K562 (cell line): ENCODE results near the gene GAB1. TPM values are rescaled to one million over a fixed set of nuclear protein-coding genes. Genes with fewer than 3 reads are reported as not detected.
A peak's percentile ranks its signal among the peaks of the same experiment; 100 is the strongest.

Experiments
- ATAC-seq: fragments of 200-7000 bp; cut with Tn5 transposase; 3 replicates; pipeline ENCODE4 v1.9.1; 2020; ENCODE audit warnings: moderate library complexity
- BruUV-seq: library from RNA; stranded (reverse); fragments of 400-500 nt; replicated peaks from 2 replicates; lab custom pipeline; 2021; lab: Mats Ljungman, UMichigan
- CTCF ChIA-PET: fragments of 300-600 bp; formaldehyde crosslinking; extraction: SDS; loops from one replicate; lab custom pipeline; 2021; ENCODE audit warnings: low intra/inter-chr PET ratio; lab: Yijun Ruan, JAX
- POLR2A ChIA-PET: fragments of 300-600, 350-650 bp; sonication (Branson Sonifier 250); formaldehyde crosslinking; extraction: SDS; loops from one replicate; lab custom pipeline; 2021; ENCODE audit warnings: antibody characterized with exemption, inconsistent platforms; lab: Yijun Ruan, JAX
- DNase-seq, 4 experiments: peaks; one replicate each; pipeline versions ENCODE4 v3.0.0 to v3.0.0-alpha.2; 2011 to 2018; ENCODE audit warnings: low spot score in 3 of 4, mixed read lengths in 3 of 4; ENCODE audit errors: extremely low read depth in 1 of 4
- FAIRE-seq: peaks from 2 replicates; lab custom pipeline; 2011; peaks lifted over from hg19 to GRCh38; lab: Jason Lieb, UNC
- H2AFZ ChIP-seq: 2 replicates; pipeline ENCODE4 v1.6.0; 2011; ENCODE audit warnings: low read depth, low read length, control low read depth, inconsistent platforms
- H3K27ac ChIP-seq: fragments of 200-600 bp; 3 replicates; pipeline ENCODE4 v1.8.0; 2011; ENCODE audit warnings: low read depth, mild to moderate bottlenecking, control low read depth, inconsistent platforms, low read length, moderate library complexity, mixed read lengths; ENCODE audit errors: extremely low read depth
- H3K27me3 ChIP-seq, 2 experiments: fragments of 300-600 bp in 1 of 2; 2 replicates in 1 of 2; 3 replicates in 1 of 2; pipeline versions ENCODE4 v1.6.0 to v1.8.0; 2011; ENCODE audit warnings: inconsistent platforms in 2 of 2, low read length in 2 of 2, mild to moderate bottlenecking in 1 of 2, mixed read lengths in 1 of 2, moderate library complexity in 1 of 2; ENCODE audit not compliant: control insufficient read depth in 2 of 2, insufficient read depth in 2 of 2
- H3K36me3 ChIP-seq: fragments of 300-600 bp; 3 replicates; pipeline ENCODE4 v1.8.0; 2011; ENCODE audit warnings: mild to moderate bottlenecking, low read length, inconsistent platforms; ENCODE audit not compliant: control insufficient read depth, insufficient read depth
- H3K4me1 ChIP-seq, 2 experiments: fragments of 200-600 bp in 1 of 2; replicated peaks in 1 of 2; 2 replicates in 1 of 2; 3 replicates in 1 of 2; pipeline versions ENCODE4 v1.5.1 to v1.8.0; 2011; ENCODE audit warnings: inconsistent platforms in 2 of 2, low read length in 2 of 2, mild to moderate bottlenecking in 1 of 2, mixed read lengths in 1 of 2, moderate library complexity in 1 of 2; ENCODE audit not compliant: control insufficient read depth in 2 of 2, insufficient read depth in 2 of 2
- H3K4me2 ChIP-seq: 2 replicates; pipeline ENCODE4 v1.6.1; 2011; ENCODE audit warnings: low read length, control low read depth, inconsistent platforms, mixed read lengths; ENCODE audit not compliant: insufficient read depth
- H3K4me3 ChIP-seq: fragments of 200-600 bp; sonication (generic), shearing (Covaris generic); 2 replicates; pipeline ENCODE4 v1.5.1; 2016; ENCODE audit warnings: control low read depth, inconsistent platforms
- H3K79me2 ChIP-seq: fragments of 200-600 bp; 3 replicates; pipeline ENCODE4 v1.8.0; 2011; ENCODE audit warnings: low read length, inconsistent platforms; ENCODE audit not compliant: control insufficient read depth, insufficient read depth
- H3K9ac ChIP-seq, 2 experiments: 2 replicates each; pipeline versions ENCODE4 v1.6.0 to v1.6.1; 2011; ENCODE audit warnings: low read depth in 2 of 2, low read length in 2 of 2, control low read depth in 1 of 2, inconsistent platforms in 1 of 2, mild to moderate bottlenecking in 1 of 2, mixed read lengths in 1 of 2; ENCODE audit not compliant: insufficient read depth in 1 of 2
- H3K9me1 ChIP-seq: one replicate; pipeline ENCODE4 v1.6.0; 2011; ENCODE audit warnings: inconsistent platforms, mild to moderate bottlenecking, low read length, moderate library complexity; ENCODE audit not compliant: control insufficient read depth, insufficient read depth
- H3K9me3 ChIP-seq: replicated peaks from 2 replicates; pipeline ENCODE4 v1.5.1; 2011; ENCODE audit warnings: low read depth, low read length, inconsistent platforms; ENCODE audit not compliant: control insufficient read depth, insufficient read depth
- H4K20me1 ChIP-seq: replicated peaks from 2 replicates; pipeline ENCODE4 v1.6.1; 2011; ENCODE audit warnings: low read length, inconsistent platforms, mixed read lengths; ENCODE audit not compliant: control insufficient read depth, insufficient read depth
- GTF2E2 ChIP-seq: fragments of 200-800 bp; sonication (Bioruptor generic); IDR thresholded peaks from 2 replicates; pipeline ENCODE4 v1.6.1; 2016; ENCODE audit warnings: missing genetic modification characterization, missing compliant biosample characterization
- GTF2F1 ChIP-seq: IDR thresholded peaks from 2 replicates; pipeline ENCODE4 v1.6.1; 2011; ENCODE audit warnings: low read depth, low read length, improper control_type of control experiment
- MAX ChIP-seq: sonication (generic); formaldehyde crosslinking; IDR thresholded peaks from 2 replicates; pipeline ENCODE4 v1.9.0; 2022; ENCODE audit warnings: mild to moderate bottlenecking, missing genetic modification reagents
- PHF21A ChIP-seq: fragments of 450-650 bp; IDR thresholded peaks from 2 replicates; pipeline ENCODE4 v1.6.1; 2017; ENCODE audit warnings: low read depth, borderline replicate concordance
- ZKSCAN8 ChIP-seq: fragments of 200-800 bp; sonication (Bioruptor generic); IDR thresholded peaks from 2 replicates; pipeline ENCODE4 v1.6.1; 2016; ENCODE audit warnings: missing genetic modification characterization, missing compliant biosample characterization
- ZNF395 ChIP-seq: fragments of 200-800 bp; sonication (Bioruptor generic); IDR thresholded peaks from 2 replicates; pipeline ENCODE4 v1.6.1; 2017; ENCODE audit warnings: missing genetic modification characterization, missing compliant biosample characterization
- ZNF766 ChIP-seq: fragments of 200-800 bp; sonication (Bioruptor generic); conservative IDR thresholded peaks from 2 replicates; pipeline ENCODE4 v1.6.1; 2016; ENCODE audit warnings: missing genetic modification characterization, missing compliant biosample characterization
- WGBS: fragments of 100-300 bp; shearing (Covaris generic); methylation state at CpG from one replicate; pipeline ENCODE4 v1.1.6; 2016; ENCODE audit warnings: low coverage, mixed read lengths; ENCODE audit not compliant: insufficient coverage; ENCODE audit errors: missing lambda C conversion rate; 5-methylcytosine and 5-hydroxymethylcytosine counted together
- in situ Hi-C: fragments of 300-500 bp; cut with MboI; formaldehyde crosslinking; loops from 4 replicates; pipeline ENCODE4 v1.15.0; 2018; ENCODE audit warnings: inconsistent platforms, mixed read lengths
- intact Hi-C: fragments of 100-400 bp; cut with micrococcal nuclease; formaldehyde crosslinking; loops from 2 replicates; pipeline ENCODE4 v1.14.2; 2022
- polyA plus RNA-seq, 8 experiments: library from polyadenylated mRNA; depleted of rRNA in 4 of 8; stranded (reverse) in 5 of 8; unstranded in 3 of 8; fragments of >200 nt; fragmentation: Nextera tagmentation in 2 of 8; fragmentation: Illumina TruSeq in 1 of 8; extraction: Ambion mirVana in 2 of 8; extraction: Trizol in 1 of 8; gene quantifications; 2 replicates each; pipeline versions ENCODE4 v1.2.1 to v1.2.3, GENCODE V29; 2011 to 2014; ENCODE audit warnings: inconsistent platforms in 1 of 8, missing spikeins in 1 of 8
- total RNA-seq, 7 experiments: library from RNA; depleted of rRNA in 6 of 7; stranded (reverse); fragments of >200 nt in 6 of 7; fragmentation: Illumina TruSeq in 2 of 7; extraction: Trizol in 2 of 7; gene quantifications; 2 replicates each; pipeline versions ENCODE4 v1.2.1 to v1.2.3, GENCODE V29; 2011 to 2021; ENCODE audit warnings: low replicate concordance in 1 of 7

Gene GAB1
- total and polyA plus RNA-seq, 9 of the 15 experiments (the other 6 are each of a cell fraction or from before 2014, with no cell fraction given): 1.3 to 14.6 (median 7.5) TPM

GRCh38 chr4:143347484-143348111 lies 10.9 kb downstream of the GAB1 start:
- no peaks in the 10 kb centered on the region for H4K20me1 ChIP-seq
- peaks cover 24% of the 10 kb centered on the region for H3K79me2 ChIP-seq
- no peak for DNase-seq
- BruUV-seq: no TSS peak
- intact Hi-C loops: loop anchor here (1.0 kb wide), 1 partner anchor 12 kb away; no protein-coding TSS in a partner anchor
- H3K9me1 ChIP-seq: no peaks in the 10 kb centered on the region
- H3K4me3 ChIP-seq: no peak overlapping the region
- CTCF ChIA-PET: no interaction called here
- no peak overlapping the region for H3K9ac ChIP-seq
- TF ChIP-seq ZKSCAN8 (CRISPR knock-in tag): no peak
- TF ChIP-seq MAX: no peak
- no peak for TF ChIP-seq GTF2F1
- no peak for TF ChIP-seq ZNF766 (CRISPR knock-in tag)
- no peak for TF ChIP-seq GTF2E2
- TF ChIP-seq ZNF395 (CRISPR knock-in tag): no peak
- no peak for TF ChIP-seq PHF21A
- TF ChIP-seq, all 486 proteins: peak for 0
- POLR2A ChIA-PET: interaction anchor here (0.6 to 1.5 kb wide), 3 partner anchors 10 to 166 kb away, joined by 3 read pairs; partner anchors contain the start of gene SMARCA5
- H3K4me1 ChIP-seq: peaks cover 31 to 32% of the 10 kb centered on the region in 2 experiments
- ATAC-seq (no peak), FAIRE-seq (peak; percentile 40)
- no peak overlapping the region; the same call in 1 of the 2 replicates for H3K4me2 ChIP-seq
- H3K27ac ChIP-seq: no peak overlapping the region
- H3K36me3 ChIP-seq: no peaks in the 10 kb centered on the region; the same call in 2 of the 3 replicates
- H3K9me3 ChIP-seq: no peaks in the 10 kb centered on the region
- in situ Hi-C loops: no loop called here
- no peaks in the 10 kb centered on the region for H3K27me3 ChIP-seq
- no peak overlapping the region for H2AFZ ChIP-seq
- 37% methylated on average over 2 of the region's 2 CpGs for WGBS
